Measurements from ENCODE around the gene SEMA3A.

- no peak for TF ChIP-seq CTCF (IDR thresholded peaks at IDR 0.05)
- no peak for TF ChIP-seq ZFX (IDR thresholded peaks at IDR 0.05; ENCODE audit: borderline replicate concordance)
Observed at GRCh38 chr7:84144935-84145334, 49.7 kb downstream of the SEMA3A start.

All from 22Rv1 (cell line).